GM19025 (cell line): ENCODE results near the gene KRT37.

Source experiments
- ATAC-seq: cut with Tn5 transposase; IDR thresholded peaks from one replicate; pipeline ENCODE4 v1.9.1; 2021; ENCODE audit warnings: mild to moderate bottlenecking, low read depth, moderate library complexity; ENCODE audit not compliant: unreplicated experiment

KRT37 gene

DNA sequence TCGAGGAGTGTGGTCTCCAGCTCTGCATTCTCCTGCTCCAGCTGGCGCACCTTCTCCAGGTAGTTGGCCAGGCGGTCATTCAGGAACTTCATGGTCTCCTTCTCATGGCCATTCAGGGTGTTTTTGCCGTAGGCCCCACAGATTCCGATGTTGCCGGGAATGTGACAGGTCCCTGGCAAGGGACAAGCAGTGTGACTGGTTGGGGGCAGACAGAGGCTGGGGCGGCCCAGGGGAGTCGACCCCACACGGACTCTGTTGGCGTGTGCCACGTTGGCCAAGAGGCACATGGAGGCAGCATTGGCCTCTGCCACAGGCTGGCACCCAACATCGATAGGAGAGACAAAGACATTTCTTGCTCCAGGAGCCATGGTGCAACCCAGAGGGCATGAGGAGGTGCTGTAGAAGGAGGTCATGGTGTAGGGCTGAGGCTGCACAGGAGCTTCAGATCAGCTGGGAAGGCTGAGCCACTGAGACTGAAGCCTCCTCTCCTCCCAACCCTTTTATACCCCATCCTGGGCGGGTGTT, at the start of gene KRT37:
Gene KRT37 (minus strand): TSS at position 475 of the 525 bp plus-strand sequence. CDS start 62 bp downstream, at position 413.
- no peak for ATAC-seq

- ATAC-seq: no peak
Measured at GRCh38 chr17:41468346-41468745, 44.0 kb upstream of the KRT37 start.

DNA sequence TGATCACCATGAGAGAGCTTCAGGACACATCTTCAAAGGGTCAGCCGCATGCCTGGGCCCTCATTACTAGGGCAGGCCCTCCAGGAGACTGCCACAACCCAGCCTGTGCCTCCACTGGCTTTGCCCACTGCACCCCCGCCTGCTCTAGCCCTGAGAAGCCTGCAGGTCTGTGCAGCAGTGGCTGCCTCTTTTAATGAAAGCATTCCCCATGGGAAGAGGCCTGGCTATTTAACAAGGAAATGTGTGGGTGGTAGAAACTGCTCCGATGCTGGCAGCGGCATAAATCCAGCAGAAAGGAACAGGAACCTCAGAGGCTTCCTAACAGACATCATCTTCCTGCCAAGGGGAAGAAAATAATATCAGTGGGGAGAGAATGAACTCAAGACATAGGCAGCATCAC, 43.2 kb upstream of the KRT37 start:
- no peak for ATAC-seq

DNA sequence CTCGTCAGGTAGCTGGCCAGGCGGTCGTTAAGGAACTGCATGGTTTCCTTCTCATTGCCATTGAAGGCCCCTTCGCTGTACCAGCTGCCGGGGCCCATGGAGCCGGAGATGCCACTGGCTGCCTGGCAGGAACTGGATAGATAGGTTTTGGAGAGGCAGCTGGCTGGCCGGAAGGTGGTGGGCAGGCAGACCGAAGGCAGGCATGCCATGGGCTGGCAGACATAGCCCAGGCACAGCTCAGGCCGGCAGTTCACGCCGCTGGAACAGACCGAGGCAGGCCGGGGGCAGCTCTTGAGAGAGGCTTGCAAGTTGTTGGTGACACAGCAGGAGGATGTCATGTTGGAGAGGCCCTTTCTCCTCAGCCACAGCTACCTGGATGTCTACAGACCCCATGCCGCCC, 42.6 kb upstream of the KRT37 start, which contains the start of gene KRT32:
Gene KRT32 (minus strand): TSS at position 399 of the 400 bp plus-strand sequence. CDS start 61 bp downstream, at position 338.
- ATAC-seq: no peak

- ATAC-seq: no peak
Measured at GRCh38 chr17:41464682-41465081, 40.3 kb upstream of the KRT37 start.

GRCh38 chr17:41464173-41464572, 39.8 kb upstream of the KRT37 start:
- no peak for ATAC-seq

GRCh38 chr17:41463746-41464145, 39.4 kb upstream of the KRT37 start:
- no peak for ATAC-seq

GRCh38 chr17:41462705-41463104, 38.3 kb upstream of the KRT37 start:
- no peak for ATAC-seq

DNA sequence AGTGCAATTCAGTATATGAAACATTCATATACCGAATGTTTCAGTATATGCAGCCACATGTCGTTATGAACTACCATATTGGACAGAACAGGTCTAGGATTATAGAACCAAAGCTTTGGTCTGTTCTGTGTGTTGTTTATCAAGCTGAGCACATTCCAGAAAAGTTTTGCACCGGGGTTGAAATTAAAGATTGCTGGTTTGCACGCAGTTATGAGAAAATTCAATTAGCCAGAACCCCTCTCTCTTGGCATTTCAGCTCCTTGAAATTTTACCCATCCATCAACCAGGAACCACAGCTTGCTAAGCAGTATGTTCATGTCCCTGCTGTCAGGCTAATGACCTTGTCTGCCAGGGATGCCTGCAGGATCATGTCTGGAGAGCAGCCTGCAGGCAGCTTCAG, 33.3 kb upstream of the KRT37 start:
- no peak for ATAC-seq

DNA sequence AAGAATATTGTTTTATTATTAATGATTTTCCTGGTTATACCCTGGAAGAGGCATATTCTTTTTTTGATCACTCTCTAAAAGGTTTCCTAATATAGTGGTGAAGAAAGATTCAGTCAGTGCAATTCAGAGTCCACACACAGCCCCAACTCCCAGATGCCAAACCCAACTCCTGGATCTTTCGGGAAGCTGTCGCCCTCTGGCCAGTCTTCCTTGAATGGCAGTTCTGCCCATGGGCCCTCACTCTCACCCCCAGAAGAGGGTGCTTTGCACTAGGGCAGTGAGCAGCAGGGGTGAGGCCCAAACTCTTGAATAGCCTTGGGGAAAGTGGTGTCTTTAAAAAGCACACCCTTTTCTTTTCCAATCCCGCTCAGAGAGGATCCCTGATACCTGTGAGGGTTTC, 31.8 kb upstream of the KRT37 start:
- no peak for ATAC-seq

DNA sequence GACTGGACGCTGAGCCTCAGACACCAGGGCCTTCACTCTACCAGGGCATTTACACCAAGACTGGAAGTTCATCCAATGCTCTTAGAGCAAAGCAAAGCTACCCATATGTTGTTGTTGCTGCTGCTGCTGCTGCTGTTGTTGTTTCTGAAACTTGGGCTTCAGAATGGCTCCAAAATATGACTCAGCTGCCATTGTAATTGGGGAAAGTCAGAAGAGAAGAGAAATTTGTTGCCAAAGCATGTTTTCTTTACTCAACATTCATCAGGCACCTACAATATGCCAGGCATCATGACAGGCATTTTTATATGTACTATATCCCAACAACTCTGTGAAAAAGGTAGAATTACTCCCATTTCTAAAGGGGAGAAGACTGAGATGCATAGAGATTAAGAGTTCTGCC, 30.9 kb upstream of the KRT37 start:
- ATAC-seq: no peak

DNA sequence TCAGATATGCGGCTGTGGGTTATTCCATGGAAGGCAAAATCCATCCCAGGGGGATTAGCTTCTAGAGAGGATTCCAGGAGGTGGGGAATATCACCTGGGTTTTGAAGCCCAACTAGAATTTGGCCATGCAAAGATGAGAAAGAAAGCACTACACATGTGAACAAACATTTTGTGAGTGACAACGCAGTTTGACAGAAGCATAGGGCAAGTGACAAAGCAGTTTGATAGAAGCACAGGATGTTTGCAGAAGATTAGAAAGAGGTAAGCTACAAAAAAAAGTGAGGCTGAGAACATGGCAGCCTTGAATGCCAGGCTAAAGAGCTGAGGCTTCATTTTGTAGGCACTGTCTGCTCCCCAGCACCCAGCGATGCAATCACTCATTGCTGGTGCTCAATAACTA, 28.7 kb upstream of the KRT37 start:
- ATAC-seq: no peak

- no peak for ATAC-seq
Measured at GRCh38 chr17:41452281-41452680, 27.9 kb upstream of the KRT37 start.

DNA sequence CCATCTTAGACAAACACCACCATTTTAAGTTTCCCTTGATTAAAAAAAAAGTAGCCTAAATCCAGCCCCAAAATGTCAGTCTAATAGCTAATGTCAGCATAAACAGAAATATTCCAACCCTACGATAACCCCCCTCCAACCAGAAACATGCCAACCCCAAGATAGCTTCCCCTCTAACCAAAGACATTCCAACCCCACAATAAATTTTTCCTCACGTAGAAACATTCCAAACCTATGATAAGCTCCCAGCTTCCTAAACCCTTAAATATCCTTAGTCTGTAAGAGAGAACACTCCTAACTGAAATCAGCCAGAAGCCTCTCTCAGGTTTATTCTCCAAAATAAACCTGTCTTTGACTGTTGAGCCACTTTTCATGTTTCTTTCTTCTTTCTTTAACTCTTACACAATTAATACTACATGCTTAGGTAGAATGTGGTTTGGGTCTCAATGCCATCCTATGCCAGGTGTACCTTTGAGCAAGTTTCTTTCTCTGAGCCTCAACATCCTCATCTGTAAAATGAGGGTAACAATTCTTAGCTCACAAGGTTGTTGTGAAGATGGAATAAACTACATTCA, 26.9 kb upstream of the KRT37 start:
- no peak for ATAC-seq

DNA sequence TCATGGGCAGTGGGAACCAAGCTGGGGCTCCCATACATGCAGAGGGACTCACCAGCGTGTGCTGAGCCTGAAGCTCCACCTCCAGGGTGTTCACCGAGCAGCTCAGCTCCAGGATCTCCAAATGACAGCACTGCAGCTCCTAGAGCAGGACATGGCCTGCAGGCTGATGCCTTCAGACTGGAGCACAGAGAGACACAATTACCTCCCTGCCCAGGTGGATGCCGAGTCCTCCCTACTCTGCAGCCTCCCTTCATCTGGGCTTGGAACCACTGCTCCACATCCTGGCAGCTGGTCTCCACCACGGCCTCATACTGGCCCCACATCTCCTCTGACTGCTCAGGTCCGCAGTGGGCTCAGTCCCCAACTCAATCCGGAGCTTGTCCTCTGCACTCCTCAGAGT, 24.6 kb upstream of the KRT37 start:
- ATAC-seq: no peak

DNA sequence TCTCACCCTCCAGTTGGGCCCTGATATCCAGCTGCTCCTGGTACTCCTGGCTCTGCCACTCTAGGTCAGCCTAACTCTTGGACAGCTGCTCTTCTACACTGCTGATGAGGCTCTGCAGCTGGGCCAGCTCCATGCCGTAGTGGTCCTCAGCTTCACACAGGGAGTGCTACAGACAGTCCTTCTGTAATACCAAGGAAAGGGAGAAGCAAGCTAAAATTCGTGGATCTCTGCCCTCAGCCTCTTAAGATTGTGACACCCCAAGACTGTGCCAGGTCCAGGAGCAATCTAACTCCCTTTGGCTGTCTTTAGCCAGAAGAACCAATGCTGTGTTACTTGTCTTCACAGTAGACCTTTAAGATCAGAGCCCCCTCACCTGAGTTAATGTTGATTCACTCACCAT, 24.1 kb upstream of the KRT37 start:
- no peak for ATAC-seq

DNA sequence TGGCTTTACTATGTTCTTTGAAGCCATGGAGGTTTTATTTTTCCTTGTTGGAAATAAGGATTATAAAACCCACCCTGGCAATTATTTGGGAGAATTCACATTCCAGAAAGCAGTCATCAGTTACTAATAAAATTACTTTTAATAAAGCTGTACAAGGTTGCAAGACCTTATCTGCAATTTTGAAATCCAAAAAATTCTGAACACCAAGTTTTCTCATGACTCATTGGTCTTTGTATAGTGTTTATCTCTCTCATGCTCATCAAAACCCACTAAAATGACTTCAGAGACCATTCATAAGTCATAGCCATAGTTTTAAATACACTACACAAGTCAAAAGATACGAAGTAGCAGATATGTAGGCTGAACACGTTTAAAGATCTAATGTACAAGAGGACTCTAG, 22.4 kb upstream of the KRT37 start:
- ATAC-seq: no peak

DNA sequence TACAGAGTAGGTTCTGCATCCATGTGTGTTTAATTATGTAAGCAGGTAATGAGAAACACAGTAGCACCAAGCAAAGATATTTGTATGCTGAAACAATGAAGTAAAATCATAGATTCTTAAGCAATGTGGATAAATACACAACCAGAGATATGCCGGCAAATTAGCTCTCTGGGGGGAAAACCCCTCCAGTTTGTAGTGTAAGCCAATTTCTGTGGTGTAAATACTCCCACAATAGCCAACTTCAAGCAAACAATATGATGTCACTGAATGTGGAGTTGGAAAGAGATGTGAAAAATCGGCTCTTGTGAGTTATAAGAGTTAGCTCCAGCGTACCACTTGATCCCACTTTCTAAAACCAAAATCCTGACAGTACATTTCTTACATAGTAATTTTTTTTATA, 20.3 kb upstream of the KRT37 start:
- no peak for ATAC-seq

- ATAC-seq: no peak
Measured at GRCh38 chr17:41444186-41444585, 19.8 kb upstream of the KRT37 start.

- ATAC-seq: no peak
Measured at GRCh38 chr17:41442739-41443138, 18.4 kb upstream of the KRT37 start.

- ATAC-seq: no peak
Measured at GRCh38 chr17:41440531-41441033, 16.2 kb upstream of the KRT37 start, which contains the start of gene KRT38. TSS of gene KRT38 (minus strand) at chr17:41440983. CDS start at chr17:41440921, 62 bp downstream.

DNA sequence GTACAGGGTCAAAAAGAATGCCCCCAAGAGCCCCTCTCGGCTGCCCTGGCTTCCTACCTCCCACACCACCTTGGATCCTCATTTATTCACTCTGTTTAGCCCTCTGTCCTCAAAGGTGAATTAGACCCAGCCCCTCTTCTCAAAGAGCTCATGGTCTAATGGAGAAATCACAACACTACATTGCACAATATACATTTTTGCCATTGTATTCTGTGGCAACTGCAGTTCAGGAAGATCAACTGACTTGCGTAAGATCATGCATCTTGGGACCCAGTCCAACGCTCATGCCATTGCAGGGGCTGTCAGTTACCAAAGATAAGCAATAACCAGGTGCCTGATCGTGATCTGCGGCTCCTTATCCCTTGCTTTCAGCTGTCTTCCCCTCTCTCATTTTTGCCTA, 15.0 kb upstream of the KRT37 start:
- ATAC-seq: no peak
